MM.1S (cell line): ENCODE results near the gene LSAMP.

Experiments
- CTCF ChIP-seq: fragments of 300-600 bp; sonication (generic); IDR thresholded peaks from 2 replicates; pipeline ENCODE4 v1.5.1; 2016; ENCODE audit warnings: antibody characterized with exemption, low read length, mixed read lengths
- EZH2 ChIP-seq: fragments of 300-600 bp; sonication (generic); optimal IDR thresholded peaks from 2 replicates; pipeline ENCODE3; 2017; ENCODE audit warnings: low read depth, mild to moderate bottlenecking, antibody characterized with exemption, low read length, mixed read lengths
- EZH2phosphoT487 ChIP-seq: fragments of 300-600 bp; sonication (generic); IDR thresholded peaks from 2 replicates; pipeline ENCODE4 v1.6.1; 2018; ENCODE audit warnings: antibody characterized with exemption, low read length

- TF ChIP-seq CTCF (no peak), EZH2 (no peak), EZH2phosphoT487 (no peak)
These were observed 29.5 kb upstream of the LSAMP start for GRCh38 chr3:116474801-116475200.
